Measurements from ENCODE around the gene PNRC1.
"Not testable (repeated sequence)": the region's sequence is repeated elsewhere in the genome, so short reads cannot be mapped to it uniquely, and the experiment has no call there.

The PNRC1 gene

DNA sequence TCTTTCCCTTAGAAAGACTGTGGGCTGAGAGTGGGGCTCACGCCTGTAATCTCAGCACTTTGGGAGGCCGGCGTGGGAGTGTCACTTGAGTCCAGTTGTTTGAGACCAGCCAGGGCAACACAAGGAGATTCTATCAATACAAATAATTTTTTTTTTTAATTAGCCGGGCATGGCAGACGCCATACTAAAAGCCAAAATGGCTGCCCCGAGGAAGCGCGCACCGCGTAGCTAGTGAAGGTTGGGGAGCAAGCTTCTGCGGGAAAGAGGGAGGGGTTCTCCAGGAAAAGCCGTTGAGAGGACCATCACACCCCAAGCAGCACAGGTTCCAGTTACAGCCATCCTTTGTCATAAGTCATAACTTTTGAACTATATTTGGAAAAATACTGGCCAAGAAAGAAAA lies 21.3 kb upstream of the PNRC1 start:
- no peak for DNase-seq (ENCODE audit: low read depth)

DNA sequence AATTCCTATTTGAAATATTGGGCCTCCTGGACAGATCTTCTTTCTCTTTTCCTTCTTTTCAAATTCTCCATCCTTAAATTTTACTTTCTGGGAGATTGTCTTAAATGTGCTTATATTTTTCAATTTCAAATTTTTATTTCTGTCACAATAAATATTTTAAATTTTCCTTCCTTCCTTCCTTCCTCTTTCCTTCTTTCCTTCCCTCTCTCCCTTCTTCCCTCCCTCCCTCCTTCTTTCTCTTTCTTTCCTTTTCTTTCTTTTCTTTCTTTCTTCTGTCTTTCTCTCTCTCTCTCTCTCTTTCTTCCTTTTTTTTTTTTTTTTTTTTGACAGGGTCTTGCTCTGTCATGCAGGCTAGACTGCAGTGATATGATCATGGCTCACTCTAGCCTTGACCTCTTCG lies 16.7 kb upstream of the PNRC1 start:
- DNase-seq (ENCODE audit: low read depth) = no peak

DNA sequence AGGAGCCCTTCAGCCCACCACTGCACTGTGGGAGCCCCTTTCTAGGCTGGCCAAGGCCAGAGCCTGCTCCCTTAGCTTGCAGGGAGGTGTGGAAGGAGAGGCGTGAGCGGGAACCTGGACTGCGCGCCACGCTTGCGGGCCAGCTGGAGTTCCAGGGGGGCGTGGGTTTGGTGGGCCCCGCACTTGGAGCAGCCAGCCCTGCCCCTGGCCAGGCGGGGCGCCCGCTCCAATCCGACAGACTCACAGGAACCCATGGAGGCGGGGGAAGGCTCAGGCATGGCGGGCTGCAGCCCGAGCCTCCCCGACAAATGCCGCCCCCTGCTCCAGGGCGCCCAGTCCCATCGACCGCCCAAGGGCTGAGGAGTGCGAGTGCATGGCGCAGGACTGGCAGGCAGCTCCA lies 15.6 kb upstream of the PNRC1 start:
- not testable (repeated sequence) for DNase-seq (ENCODE audit: low read depth)

DNA sequence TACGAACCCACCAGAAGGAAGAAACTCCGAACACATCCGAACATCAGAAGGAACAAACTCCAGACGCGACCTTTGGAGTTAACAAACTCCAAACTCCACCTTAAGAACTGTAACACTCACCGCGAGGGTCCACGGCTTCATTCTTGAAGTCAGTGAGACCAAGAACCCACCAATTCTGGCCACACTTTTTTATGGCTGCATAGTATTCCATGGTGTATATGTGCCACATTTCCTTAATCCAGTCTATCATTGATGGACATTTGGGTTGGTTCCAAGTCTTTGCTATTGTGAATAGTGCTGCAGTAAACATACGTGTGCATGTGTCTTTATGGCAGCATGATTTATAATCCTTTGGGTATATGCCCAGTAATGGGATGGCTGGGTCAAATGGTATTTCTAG lies 14.4 kb upstream of the PNRC1 start:
- DNase-seq (ENCODE audit: low read depth) = not testable (repeated sequence)

DNA sequence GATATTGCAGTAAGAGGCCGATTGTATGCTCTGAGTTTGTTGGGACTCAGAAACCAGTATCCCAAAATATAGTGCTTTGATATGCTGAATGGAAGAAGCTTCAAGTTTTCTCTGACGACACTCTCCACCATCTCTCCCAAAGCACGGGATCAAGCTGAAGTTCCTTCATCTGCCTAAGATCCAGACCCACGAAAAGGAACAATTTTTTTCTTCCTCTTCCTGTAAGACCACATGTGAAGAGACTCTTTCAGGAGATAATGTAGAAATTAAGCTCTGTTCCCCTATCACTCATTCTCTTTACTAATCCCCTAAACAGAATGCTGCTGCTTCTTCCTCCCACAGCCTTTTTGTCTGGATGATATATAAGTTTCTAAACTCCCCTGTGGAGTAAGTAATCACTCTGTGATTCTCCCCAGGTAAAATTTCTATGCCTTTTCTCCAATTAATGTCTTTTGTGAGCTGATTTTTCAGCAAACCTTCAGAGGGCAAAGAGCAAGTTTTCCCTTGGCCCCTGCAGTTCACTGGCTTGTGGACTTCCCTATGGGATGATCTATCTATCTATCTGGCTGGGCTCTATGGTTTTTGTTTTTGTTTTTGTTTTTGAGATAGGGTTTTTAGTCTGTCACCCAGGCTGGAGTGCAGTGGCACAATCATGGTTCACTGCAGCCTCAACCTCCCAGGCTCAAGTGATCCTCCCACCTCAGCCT lies 13.5 kb upstream of the PNRC1 start:
- DNase-seq (ENCODE audit: low read depth) = no peak

DNA sequence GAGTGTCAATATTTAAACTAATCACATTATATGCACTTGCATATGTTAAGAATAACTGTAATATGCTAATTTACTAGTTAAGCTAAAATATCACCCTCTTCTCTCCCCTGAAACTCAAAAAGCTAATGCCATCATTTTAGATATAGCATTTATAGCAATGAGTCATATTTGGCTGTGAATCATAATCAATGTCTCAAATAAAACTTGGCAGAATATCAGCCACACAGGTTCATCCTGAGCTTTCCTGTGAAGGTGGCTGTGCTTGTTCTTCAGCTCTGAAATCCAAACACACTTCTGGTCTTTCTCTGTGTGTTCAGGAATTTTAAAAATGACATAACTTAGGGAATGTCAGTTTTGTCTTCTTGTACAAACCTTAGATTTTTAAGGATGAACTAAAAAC lies 12.8 kb upstream of the PNRC1 start:
- no peak for DNase-seq (ENCODE audit: low read depth)

DNA sequence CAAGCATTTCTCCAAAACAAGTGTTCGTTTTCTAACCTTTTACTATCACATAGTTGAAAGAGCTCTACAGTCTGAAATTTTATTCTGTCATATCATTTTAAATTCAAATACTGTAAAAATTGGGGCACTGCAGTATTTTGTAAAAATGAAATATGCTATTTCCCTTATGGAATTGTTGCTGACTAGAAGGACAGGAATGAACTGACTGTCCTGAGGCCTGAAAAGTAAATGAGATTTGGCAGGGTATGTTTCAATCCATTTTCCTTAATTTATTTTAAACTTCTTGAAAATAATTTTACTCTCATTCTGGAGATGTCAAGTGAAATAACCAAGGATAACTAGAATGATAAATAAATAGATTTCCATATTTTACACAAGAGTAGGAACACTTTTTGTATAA lies 11.9 kb upstream of the PNRC1 start:
- DNase-seq (ENCODE audit: low read depth) = no peak

DNA sequence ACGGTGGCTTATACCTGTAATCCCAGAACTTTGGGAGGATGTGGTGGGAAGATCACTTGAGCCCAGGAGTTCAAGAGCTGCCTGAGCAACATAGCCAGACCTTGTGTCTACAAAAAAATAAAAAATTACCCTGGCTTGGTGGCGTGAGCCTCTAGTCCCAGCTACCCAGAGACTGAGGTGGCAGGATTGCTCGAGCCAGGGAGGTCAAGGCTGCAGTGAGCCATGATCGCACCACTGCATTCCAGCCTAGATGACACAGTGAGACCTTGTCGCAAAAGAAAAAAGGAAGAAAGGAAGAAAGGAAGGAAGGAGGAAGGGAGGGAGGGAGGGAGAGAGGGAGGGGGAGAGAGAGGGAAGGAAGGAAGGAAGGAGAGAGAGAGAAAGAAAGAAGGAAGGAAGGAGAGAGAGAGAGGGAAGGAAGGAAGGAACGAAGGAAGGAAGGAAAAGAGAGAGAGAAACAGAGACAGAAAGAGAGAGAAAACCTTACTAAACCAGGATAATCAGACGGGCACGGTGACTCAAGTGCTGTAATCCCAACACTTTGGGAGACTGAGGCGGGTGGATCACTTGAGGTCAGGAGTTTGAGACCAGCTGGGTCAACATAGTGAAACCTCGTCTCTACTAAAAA lies 10.9 kb upstream of the PNRC1 start:
- DNase-seq (ENCODE audit: low read depth) = no peak

DNA sequence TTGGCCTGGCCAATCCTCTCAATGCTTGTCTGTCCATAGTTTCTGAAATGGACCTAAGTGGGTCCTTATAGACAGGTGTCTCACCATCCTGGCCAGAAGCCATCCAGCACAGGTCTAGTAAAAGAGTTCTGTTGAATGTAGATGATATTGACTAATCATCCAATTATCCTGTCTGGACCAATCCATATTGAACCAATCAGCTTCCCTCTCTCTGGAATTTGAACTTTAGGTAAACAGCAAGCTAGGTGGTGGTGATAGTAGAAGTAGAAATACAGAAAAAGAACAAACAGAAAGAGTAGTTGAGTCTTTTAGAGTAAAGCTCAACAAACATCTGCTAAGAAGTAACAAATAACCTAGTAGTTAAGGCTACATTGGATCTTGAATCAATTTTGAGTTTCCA lies 9.5 kb upstream of the PNRC1 start:
- no peak for DNase-seq (ENCODE audit: low read depth)

DNA sequence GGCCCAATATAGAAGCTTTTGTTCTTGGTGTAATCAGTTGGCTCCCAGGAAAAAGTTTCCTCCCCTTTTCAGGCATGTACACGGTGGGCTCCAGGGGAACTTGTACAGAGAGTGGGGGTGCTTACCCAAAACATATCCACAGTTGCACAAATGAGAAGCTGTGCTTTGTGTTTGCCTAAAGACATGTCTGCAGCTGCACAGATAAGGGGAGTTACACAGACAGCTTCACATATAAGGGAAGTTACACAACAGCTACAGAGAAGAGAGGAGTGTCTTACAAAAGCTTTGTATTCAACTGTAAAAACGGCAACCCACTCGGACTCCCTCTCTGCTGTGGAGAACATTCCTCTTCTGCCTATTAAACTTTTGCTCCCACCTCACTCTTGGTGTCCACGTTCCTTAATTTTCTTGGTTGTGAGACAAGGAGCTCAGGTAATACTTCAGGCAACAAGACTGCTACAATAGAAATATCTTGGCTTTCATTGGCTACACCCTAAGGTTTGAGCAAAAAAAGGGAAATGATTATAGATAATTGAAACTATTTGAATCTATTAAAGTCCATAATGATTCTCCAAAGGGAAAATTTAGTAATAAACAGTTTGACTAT lies 7.4 kb upstream of the PNRC1 start:
- DNase-seq (ENCODE audit: low read depth) = no peak

DNA sequence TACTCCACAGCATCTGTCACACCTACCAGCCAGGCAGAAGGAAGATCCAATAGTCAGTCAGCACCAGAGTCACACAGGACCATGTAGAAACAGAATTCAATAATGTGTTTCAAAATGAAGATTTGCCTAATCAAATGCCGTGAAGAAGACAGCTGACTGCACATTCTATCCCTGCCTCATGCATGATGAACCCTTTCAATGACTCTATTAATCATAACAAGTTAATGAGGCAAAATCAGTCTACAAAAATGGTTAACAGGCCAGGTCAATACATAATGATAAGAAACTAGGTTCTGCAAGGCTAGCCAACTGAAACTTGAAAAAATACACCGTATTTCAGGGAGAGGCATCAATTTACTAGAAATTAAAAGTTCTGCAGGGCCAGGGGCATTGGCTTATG lies 6.7 kb upstream of the PNRC1 start:
- DNase-seq (ENCODE audit: low read depth) = no peak

DNA sequence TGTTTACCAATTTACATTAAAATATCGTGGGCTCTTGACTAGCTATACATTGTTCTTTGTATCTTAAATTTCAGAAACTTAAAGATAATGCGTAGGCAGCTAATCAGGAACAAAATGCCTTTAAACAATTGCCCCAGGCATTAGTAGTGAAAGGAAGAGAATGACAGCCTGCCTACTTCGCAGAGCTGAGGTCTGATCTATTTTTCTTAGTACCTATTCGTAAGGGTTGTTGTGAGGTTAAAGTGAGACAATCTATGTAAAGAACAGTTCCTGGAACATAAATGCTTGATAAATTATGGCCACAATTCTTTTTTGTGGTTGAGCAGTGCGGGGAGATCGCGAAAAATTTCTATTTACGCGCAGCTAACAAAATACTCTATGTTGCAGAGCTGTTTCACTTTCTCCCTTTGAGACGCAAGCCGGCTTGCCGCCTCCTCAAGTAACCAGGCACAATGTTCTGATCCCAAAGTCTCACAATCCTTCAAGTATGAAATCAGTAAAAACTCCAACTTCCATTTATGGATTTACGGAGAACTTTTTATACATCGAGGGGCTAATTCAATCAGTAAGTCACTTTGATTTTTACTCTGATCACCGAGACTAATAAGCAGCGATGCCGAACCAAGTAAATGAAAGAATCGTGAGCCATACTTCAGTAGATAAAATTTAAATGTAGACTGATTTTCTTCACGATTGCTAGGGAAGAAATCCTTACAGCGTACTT lies 878 bp upstream of the PNRC1 start:
- DNase-seq (ENCODE audit: low read depth) = peak; percentile 36

DNA sequence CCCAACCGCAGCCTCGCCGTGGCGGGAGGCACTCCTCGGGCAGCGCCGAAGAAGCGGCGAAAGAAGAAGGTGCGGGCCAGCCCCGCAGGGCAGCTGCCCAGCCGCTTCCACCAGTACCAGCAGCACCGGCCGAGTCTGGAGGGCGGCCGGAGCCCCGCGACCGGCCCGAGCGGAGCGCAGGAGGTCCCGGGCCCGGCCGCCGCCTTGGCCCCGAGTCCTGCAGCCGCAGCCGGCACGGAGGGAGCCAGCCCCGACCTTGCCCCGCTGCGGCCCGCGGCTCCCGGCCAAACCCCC lies 525 bp downstream of the PNRC1 start:
- no peak for DNase-seq (ENCODE audit: low read depth)

DNA sequence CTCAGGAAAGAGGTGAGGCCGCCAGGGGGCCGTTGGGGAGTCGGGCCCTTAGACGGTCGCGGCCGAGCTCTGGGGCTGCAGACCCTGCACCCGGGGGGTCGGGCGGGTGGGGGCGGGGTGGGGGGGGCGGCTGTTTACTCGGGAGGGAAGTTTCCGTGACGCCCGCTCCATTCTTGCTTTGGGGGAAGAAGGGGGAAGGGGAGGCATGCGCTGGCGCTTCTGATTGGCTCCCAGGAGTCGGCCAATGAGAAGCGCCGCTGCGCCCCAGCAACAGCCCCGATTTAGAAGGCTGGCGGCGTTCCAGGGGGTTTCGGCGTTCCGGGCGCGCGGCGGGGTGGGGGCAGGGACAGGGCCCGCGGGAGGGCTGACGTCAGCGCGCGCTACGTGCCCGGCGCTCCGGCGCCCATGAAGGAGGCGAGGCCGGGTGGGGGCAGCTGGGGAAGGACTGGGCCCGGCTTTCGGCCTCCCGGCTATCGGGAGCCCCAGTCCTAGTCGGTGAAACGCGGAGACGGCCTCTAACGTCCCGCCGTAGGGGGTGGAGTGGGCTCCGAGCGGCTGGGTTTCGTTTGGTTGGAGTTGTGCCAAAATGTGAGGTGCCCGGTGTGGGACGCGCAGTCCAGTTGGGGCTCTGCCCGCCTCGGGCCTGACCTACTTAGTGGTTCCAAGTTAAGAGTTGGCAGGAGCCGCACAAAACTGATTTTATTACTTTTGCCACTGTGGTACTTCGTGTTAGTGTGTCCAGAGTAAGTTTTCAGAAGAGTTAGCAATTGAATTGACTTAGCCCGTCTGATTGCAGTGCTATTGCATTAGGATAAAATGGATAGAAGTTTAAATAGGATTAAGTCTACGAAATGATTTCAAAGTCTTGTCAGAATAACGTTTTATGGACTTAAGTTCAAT lies 1.1 kb downstream of the PNRC1 start:
- DNase-seq (ENCODE audit: low read depth) = peak; percentile 97

DNA sequence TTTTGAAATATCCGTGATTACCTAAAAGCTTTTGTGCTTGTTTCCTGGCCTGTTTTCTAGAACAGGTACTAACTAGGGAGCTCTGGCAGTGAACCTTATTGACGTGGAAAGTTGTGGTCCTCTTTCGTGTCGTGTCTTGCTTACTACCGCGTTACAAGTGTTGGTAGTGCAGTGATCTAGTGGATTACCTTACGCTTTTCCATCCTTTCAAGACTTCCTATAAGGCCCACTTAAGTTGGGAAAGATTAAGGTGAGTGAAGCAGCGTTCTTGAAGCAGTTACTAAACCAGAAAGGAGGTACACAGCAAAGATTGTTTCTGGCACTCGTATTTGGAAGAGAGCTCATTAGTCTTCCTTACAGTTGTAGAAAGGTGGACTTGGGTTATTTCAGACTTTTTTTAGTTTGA lies 1.9 kb downstream of the PNRC1 start:
- no peak for DNase-seq (ENCODE audit: low read depth)

DNA sequence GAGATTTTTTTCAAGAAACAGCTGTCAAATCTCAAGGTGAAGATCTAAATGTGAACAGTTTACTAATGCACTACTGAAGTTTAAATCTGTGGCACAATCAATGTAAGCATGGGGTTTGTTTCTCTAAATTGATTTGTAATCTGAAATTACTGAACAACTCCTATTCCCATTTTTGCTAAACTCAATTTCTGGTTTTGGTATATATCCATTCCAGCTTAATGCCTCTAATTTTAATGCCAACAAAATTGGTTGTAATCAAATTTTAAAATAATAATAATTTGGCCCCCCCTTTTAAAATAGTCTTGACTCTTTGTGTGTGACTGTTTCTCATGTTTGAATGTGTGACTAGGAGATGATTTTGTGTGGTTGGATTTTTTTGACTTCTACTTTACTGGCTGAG lies 4.0 kb downstream of the PNRC1 start:
- no peak for DNase-seq (ENCODE audit: low read depth)

DNA sequence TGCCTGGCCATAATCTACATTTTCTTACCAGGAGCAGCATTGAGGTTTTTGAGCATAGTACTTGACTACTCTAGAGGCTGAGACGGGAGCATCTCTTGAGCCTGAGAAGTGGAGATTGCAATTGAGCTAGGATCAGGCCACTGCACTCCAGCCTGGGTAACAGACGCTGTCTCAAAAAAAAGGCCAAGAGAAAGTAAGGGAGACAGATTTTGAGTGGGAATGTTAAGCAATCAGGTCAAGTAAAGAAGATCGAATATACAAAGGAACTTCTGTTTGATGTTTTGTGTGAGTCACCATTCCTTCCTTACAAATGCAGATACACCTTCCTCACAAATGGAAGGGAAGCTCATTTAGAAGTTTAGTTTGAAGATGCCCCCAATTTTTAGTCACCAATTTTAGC lies 4.4 kb downstream of the PNRC1 start:
- no peak for DNase-seq (ENCODE audit: low read depth)

DNA sequence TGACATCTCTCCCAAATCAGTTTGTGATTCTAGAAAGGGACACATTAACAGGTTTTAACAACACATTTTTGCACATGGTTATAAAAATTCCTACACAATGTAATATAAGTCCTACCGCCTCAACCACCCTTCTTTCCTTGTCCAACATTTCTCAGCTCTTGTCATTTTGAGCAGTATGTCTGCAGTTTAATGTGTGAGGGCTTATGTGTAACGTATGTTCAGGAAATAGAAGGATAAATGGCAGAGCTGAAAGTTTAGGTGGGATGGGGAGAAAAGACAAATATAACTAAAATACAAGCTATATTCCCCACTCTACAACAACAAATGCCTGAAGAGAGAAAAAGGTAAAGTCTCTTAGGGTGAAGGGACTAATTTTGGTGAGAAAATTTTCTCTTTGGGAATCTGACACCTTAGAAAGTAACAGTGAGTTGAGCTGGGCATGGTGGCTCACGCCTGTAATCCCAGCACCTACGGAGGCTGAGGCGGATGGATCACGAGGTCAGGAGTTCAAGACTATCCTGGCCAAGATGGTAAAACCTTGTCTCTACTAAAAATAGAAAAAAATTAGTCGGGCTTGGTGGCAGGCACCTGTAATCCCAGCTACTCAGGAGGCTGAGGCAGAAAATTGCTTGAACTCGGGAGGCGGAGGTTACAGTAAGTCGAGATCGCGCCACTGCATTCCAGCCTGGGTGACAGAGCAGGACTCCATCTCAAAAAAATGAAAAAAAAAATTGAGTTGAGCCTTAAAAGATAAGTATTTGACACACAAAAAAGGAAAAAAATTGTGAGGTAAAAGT lies 5.1 kb downstream of the PNRC1 start:
- no peak for DNase-seq (ENCODE audit: low read depth)

DNA sequence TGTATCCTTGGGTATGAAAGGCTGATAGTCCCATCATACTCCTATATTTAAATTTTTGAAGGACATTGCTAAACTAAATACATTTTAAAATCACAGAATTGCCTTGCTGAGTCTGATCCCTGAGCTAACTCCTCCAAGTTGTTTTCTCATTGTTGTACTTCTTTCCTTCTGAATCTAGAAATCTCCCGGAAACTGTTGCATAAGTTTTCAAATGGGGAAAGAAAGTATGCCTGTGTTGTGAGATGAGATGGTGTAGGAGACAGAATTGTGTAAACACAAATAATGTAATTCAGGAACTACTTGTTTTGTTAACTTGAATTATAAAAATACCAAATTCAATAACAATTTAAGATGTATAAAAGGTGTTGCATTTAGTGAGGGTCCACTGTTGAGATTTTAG lies 7.3 kb downstream of the PNRC1 start:
- no peak for DNase-seq (ENCODE audit: low read depth)

DNA sequence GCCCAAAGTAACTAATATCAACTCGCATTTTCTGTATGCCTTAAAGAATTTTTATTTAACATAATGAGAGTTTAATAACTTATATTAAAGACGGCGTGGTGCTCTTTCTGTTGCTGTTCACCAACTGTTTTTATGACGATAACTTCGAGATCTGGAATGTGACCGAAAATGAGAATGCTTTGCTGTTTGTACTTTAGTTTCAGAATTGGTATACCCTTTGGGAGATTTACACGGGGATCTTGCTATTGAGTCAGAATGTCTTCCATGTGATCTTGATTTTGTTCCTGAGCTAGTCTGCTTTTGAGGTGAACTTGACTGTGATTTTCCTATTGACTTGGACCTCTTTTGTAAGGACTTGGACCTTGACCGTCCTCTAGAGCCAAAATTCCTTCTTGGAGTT lies 17.9 kb downstream of the PNRC1 start:
- no peak for DNase-seq (ENCODE audit: low read depth)

DNA sequence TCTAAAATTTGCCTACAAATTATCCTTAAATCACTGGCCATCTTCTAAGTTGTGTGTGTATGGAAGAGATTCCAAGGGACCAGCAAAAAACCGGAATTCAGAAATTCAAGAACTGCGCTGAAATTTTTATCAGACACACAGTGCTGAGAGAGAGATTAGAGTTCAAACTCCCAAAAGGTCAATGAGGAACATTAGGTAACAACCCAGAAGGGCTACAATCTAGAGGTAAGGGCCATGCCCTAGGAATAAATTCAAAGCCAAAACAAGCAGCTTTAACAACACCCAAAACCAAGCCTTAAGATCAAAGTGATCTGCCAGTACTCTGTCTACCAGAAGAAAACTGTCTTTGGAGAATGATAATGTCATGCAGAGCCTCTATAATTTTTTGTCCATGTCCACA lies 19.6 kb downstream of the PNRC1 start:
- no peak for DNase-seq (ENCODE audit: low read depth)
